Liver (tissue), 9 donors: Measurements from ENCODE around the gene CATSPERZ. TPM values are rescaled to one million over a fixed set of nuclear protein-coding genes. Genes with fewer than 3 reads are reported as not detected.

ENCODE experiments used
- DNase-seq: peaks from one replicate; pipeline ENCODE4 v3.0.0-alpha.2; 2017; ENCODE audit warnings: low spot score
- H3K27ac ChIP-seq, 2 donors: one replicate each; pipeline ENCODE4 v1.7.0; 2013; ENCODE audit warnings: inconsistent platforms in 2 of 2, low read length in 2 of 2, control low read depth in 1 of 2, low read depth in 1 of 2, mild to moderate bottlenecking in 1 of 2
- H3K27me3 ChIP-seq, 4 donors: one replicate each; pipeline versions ENCODE4 v1.6.1 to v1.7.0; 2013; ENCODE audit warnings: low read length in 3 of 4, inconsistent platforms in 1 of 4, mild to moderate bottlenecking in 1 of 4, moderate library complexity in 1 of 4; ENCODE audit not compliant: control insufficient read depth in 4 of 4, insufficient read depth in 4 of 4
- H3K36me3 ChIP-seq, 4 donors: one replicate each; pipeline versions ENCODE4 v1.6.1 to v1.7.0; 2013; ENCODE audit warnings: low read length in 3 of 4, mild to moderate bottlenecking in 3 of 4, low read depth in 1 of 4, moderate library complexity in 1 of 4; ENCODE audit not compliant: control insufficient read depth in 4 of 4, insufficient read depth in 3 of 4
- H3K4me1 ChIP-seq, 4 donors: one replicate each; pipeline versions ENCODE4 v1.6.1 to v1.7.0; 2013; ENCODE audit warnings: low read length in 3 of 4, mild to moderate bottlenecking in 3 of 4, moderate library complexity in 1 of 4; ENCODE audit not compliant: control insufficient read depth in 4 of 4, insufficient read depth in 4 of 4
- H3K4me3 ChIP-seq, 3 donors: one replicate each; pipeline versions ENCODE4 v1.6.1 to v1.7.0; 2013; ENCODE audit warnings: low read length in 3 of 3, control low read depth in 1 of 3, low read depth in 1 of 3, mild to moderate bottlenecking in 1 of 3
- H3K9ac ChIP-seq, 2 donors: one replicate each; pipeline ENCODE4 v1.7.0; 2013; ENCODE audit warnings: low read length in 2 of 2, mild to moderate bottlenecking in 2 of 2, moderate library complexity in 2 of 2, control low read depth in 1 of 2, low read depth in 1 of 2
- H3K9me3 ChIP-seq, 4 donors: one replicate each; pipeline versions ENCODE4 v1.6.1 to v1.7.0; 2013; ENCODE audit warnings: low read length in 3 of 4; ENCODE audit not compliant: control insufficient read depth in 4 of 4
- CTCF ChIP-seq: fragments of 150-350 bp; IDR thresholded peaks from 2 replicates; pipeline ENCODE4 v1.5.1; 2017; ENCODE audit warnings: improper control_type of control experiment, low read depth, low read length; ENCODE audit not compliant: missing input control
- EGR1 ChIP-seq, 2 donors: IDR thresholded peaks; 2 replicates each; pipeline ENCODE4 v1.6.1; 2016 to 2018; ENCODE audit warnings: antibody characterized with exemption in 2 of 2, low read depth in 2 of 2
- FOXA1 ChIP-seq: IDR thresholded peaks from 2 replicates; pipeline ENCODE4 v1.6.1; 2016; ENCODE audit warnings: antibody characterized with exemption
- FOXA2 ChIP-seq: IDR thresholded peaks from 2 replicates; pipeline ENCODE4 v1.6.1; 2016; ENCODE audit warnings: antibody characterized with exemption
- GABPA ChIP-seq, 2 donors: IDR thresholded peaks in 1 of 2; conservative IDR thresholded peaks in 1 of 2; 2 replicates each; pipeline ENCODE4 v1.6.1; 2016; ENCODE audit warnings: antibody characterized with exemption in 2 of 2, mild to moderate bottlenecking in 1 of 2, moderate library complexity in 1 of 2
- HNF4A ChIP-seq, 2 donors: conservative IDR thresholded peaks; 2 replicates each; pipeline ENCODE4 v1.6.1; 2016; ENCODE audit warnings: antibody characterized with exemption in 2 of 2, mild to moderate bottlenecking in 2 of 2
- HNF4G ChIP-seq: IDR thresholded peaks from 2 replicates; pipeline ENCODE4 v1.6.1; 2016; ENCODE audit warnings: antibody characterized with exemption
- JUND ChIP-seq, 2 donors: IDR thresholded peaks; 2 replicates each; pipeline ENCODE4 v1.6.1; 2016; ENCODE audit warnings: antibody characterized with exemption in 2 of 2
- MAX ChIP-seq: IDR thresholded peaks from 2 replicates; pipeline ENCODE4 v1.6.1; 2016; ENCODE audit warnings: antibody characterized with exemption
- NR2F2 ChIP-seq: IDR thresholded peaks from 2 replicates; pipeline ENCODE4 v1.6.1; 2016; ENCODE audit warnings: antibody characterized with exemption
- RAD21 ChIP-seq, 2 donors: IDR thresholded peaks; 2 replicates each; pipeline ENCODE4 v1.6.1; 2016; ENCODE audit warnings: antibody characterized with exemption in 2 of 2, mild to moderate bottlenecking in 2 of 2
- RXRA ChIP-seq, 2 donors: IDR thresholded peaks; 2 replicates each; pipeline ENCODE4 v1.6.1; 2017 to 2018; ENCODE audit warnings: antibody characterized with exemption in 2 of 2, mild to moderate bottlenecking in 1 of 2
- SP1 ChIP-seq: IDR thresholded peaks from 2 replicates; pipeline ENCODE4 v1.6.1; 2018; ENCODE audit warnings: antibody characterized with exemption, mild to moderate bottlenecking
- TAF1 ChIP-seq: conservative IDR thresholded peaks from 2 replicates; pipeline ENCODE4 v1.6.1; 2016; ENCODE audit warnings: antibody characterized with exemption, mild to moderate bottlenecking
- YY1 ChIP-seq: IDR thresholded peaks from 2 replicates; pipeline ENCODE4 v1.6.1; 2016; ENCODE audit warnings: antibody characterized with exemption, mild to moderate bottlenecking
- ZBTB33 ChIP-seq: IDR thresholded peaks from 2 replicates; pipeline ENCODE4 v1.6.1; 2016; ENCODE audit warnings: antibody characterized with exemption
- WGBS: extraction: QIAGEN DNeasy Blood & Tissue Kit; methylation state at CpG from one replicate; pipeline ENCODE4 v1.1.7; 2013; 5-methylcytosine and 5-hydroxymethylcytosine counted together
- polyA plus RNA-seq, 2 donors: library from polyadenylated mRNA; stranded (reverse) in 1 of 2; unstranded in 1 of 2; fragments of 200-250 nt in 1 of 2; fragments of >200 nt in 1 of 2; fragmentation: Nextera tagmentation in 1 of 2; extraction: Ambion mirVana in 1 of 2; gene quantifications; one replicate each; pipeline versions ENCODE4 v1.2.1 to v1.2.3, GENCODE V29; 2013 to 2015
- total RNA-seq, 2 donors: library from RNA; depleted of rRNA; stranded (reverse); fragments of >200 nt; gene quantifications; one replicate each; pipeline ENCODE4 v1.2.3, GENCODE V29; 2014
- TF ChIP-seq, protein P1 (sequence below): IDR thresholded peaks from 2 replicates; pipeline ENCODE4 v1.6.1; 2016; ENCODE audit warnings: antibody characterized with exemption, mild to moderate bottlenecking
- TF ChIP-seq, protein P2 (sequence below): IDR thresholded peaks from 2 replicates; pipeline ENCODE4 v1.6.1; 2016; ENCODE audit warnings: antibody characterized with exemption
- donor health status: healthy.
- donor health status: healthy.
- donor health status: healthy.
- donor health status: healthy.
- donor health status: healthy.

The CATSPERZ gene
- total and polyA plus RNA-seq, 4 donors, result 0.42 TPM; not detected in 3

DNA sequence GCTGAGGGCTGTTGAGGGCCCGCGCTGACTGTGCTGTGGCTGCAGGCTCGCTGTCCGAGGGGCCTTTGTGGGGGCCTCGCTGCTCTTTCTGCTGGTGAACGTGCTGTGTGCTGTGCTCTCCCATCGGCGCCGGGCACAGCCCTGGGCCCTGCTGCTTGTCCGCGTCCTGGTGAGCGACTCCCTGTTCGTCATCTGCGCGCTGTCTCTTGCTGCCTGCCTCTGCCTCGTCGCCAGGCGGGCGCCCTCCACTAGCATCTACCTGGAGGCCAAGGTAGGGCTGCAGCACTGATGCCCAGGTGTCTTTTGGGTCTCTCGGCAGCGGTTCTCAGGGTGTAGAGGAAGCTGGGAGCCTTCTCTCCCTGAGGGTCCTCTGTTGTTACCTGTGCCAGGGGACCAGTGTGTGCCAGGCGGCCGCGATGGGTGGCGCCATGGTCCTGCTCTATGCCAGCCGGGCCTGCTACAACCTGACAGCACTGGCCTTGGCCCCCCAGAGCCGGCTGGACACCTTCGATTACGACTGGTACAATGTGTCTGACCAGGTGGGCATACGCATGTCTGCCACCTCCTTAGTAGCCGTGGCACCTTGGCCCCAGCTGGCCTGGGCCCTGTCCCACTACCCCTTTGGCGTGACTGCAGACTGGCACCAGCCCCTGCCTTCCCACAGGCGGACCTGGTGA is 12.3 kb upstream of the CATSPERZ start:
- Histone ChIP-seq H3K27ac (no peak overlapping the region), H3K36me3 (no peaks in the 10 kb centered on the region), H3K9ac (no peak overlapping the region), H3K4me3 (no peak overlapping the region), H3K4me1 (peaks cover 14 to 51% (median 25%) of the 10 kb centered on the region in 4 donors), H3K9me3 (no peaks in the 10 kb centered on the region), H3K27me3 (peaks cover 0 to 4% (median under 1%) of the 10 kb centered on the region in 4 donors)
- 96% methylated on average over 33 of the region's 33 CpGs for WGBS
- TF ChIP-seq HNF4A (conservative IDR thresholded peaks at IDR 0.05) (no peak), SP1 (no peak), JUND (IDR thresholded peaks at IDR 0.05) (no peak), GABPA (IDR thresholded peaks at IDR 0.05 in 1 of 2, conservative IDR thresholded peaks at IDR 0.05 in 1 of 2) (no peak), FOXA2 (no peak), RAD21 (IDR thresholded peaks at IDR 0.05) (no peak), HNF4G (no peak), YY1 (no peak), RXRA (IDR thresholded peaks at IDR 0.05) (no peak), EGR1 (IDR thresholded peaks at IDR 0.05; ENCODE audit: low read depth in 2 of 2) (no peak), TAF1 (no peak), MAX (no peak), ZBTB33 (no peak), NR2F2 (no peak), CTCF (no peak), FOXA1 (no peak)
- TF ChIP-seq, protein P1, sequence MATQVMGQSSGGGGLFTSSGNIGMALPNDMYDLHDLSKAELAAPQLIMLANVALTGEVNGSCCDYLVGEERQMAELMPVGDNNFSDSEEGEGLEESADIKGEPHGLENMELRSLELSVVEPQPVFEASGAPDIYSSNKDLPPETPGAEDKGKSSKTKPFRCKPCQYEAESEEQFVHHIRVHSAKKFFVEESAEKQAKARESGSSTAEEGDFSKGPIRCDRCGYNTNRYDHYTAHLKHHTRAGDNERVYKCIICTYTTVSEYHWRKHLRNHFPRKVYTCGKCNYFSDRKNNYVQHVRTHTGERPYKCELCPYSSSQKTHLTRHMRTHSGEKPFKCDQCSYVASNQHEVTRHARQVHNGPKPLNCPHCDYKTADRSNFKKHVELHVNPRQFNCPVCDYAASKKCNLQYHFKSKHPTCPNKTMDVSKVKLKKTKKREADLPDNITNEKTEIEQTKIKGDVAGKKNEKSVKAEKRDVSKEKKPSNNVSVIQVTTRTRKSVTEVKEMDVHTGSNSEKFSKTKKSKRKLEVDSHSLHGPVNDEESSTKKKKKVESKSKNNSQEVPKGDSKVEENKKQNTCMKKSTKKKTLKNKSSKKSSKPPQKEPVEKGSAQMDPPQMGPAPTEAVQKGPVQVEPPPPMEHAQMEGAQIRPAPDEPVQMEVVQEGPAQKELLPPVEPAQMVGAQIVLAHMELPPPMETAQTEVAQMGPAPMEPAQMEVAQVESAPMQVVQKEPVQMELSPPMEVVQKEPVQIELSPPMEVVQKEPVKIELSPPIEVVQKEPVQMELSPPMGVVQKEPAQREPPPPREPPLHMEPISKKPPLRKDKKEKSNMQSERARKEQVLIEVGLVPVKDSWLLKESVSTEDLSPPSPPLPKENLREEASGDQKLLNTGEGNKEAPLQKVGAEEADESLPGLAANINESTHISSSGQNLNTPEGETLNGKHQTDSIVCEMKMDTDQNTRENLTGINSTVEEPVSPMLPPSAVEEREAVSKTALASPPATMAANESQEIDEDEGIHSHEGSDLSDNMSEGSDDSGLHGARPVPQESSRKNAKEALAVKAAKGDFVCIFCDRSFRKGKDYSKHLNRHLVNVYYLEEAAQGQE, result no peak
- TF ChIP-seq, protein P2, sequence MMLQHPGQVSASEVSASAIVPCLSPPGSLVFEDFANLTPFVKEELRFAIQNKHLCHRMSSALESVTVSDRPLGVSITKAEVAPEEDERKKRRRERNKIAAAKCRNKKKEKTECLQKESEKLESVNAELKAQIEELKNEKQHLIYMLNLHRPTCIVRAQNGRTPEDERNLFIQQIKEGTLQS, result no peak
- no peak for DNase-seq
